ENCODE data around the gene APOL1. TPM values are rescaled to one million over a fixed set of nuclear protein-coding genes. Genes with fewer than 3 reads are reported as not detected.

Gene APOL1
- polyA plus RNA-seq, 1 of the 3 experiments (the other 2 are of a cell fraction) = 0.56 TPM

DNA sequence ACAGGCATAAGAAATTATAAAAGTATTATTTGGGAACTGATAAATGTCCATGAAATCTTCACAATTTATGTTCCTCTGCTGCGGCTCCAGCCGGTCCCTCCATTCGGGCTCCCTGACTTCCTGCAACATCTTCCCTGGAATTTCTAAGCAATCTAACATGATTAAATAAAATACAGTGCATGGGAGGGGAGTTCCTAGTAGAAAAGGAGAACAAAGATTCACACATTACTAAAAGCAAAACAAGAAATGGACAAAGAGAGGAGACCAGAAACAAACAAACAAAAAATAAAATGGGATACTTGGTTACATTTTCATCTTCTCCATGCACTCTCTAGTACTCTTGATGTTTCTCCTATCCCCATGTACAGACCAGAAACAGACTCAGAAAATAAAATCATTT is 42.7 kb upstream of the APOL1 start:
- TF ChIP-seq MEF2A (IDR thresholded peaks at IDR 0.05; ENCODE audit: borderline replicate concordance, low read depth) (no peak), EP300 (IDR thresholded peaks at IDR 0.05; ENCODE audit: borderline replicate concordance in 1 of 2, low read depth in 1 of 2, low read length in 1 of 2) (no peak), FOSL2 (IDR thresholded peaks at IDR 0.05; ENCODE audit: borderline replicate concordance, low read depth) (no peak), MXI1 (IDR thresholded peaks at IDR 0.05; ENCODE audit: low read depth, low read length) (no peak), JUND (IDR thresholded peaks at IDR 0.05) (no peak), RFX5 (IDR thresholded peaks at IDR 0.05; ENCODE audit: low read length) (no peak), TEAD4 (IDR thresholded peaks at IDR 0.05; ENCODE audit: borderline replicate concordance, insufficient read depth) (no peak)
- TF ChIP-seq, protein P1, sequence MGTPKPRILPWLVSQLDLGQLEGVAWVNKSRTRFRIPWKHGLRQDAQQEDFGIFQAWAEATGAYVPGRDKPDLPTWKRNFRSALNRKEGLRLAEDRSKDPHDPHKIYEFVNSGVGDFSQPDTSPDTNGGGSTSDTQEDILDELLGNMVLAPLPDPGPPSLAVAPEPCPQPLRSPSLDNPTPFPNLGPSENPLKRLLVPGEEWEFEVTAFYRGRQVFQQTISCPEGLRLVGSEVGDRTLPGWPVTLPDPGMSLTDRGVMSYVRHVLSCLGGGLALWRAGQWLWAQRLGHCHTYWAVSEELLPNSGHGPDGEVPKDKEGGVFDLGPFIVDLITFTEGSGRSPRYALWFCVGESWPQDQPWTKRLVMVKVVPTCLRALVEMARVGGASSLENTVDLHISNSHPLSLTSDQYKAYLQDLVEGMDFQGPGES (IDR thresholded peaks at IDR 0.05; ENCODE audit: low read depth, low read length) = no peak
- Histone ChIP-seq H3F3A (replicated peaks; ENCODE audit: insufficient read depth) (no peaks in the 10 kb centered on the region), H4K20me1 (ENCODE audit: insufficient read depth) (no peaks in the 10 kb centered on the region), H3K9ac (no peak overlapping the region), H3K79me2 (ENCODE audit: insufficient read depth) (no peaks in the 10 kb centered on the region), H3K4me1 (ENCODE audit: control insufficient read depth in 1 of 2, insufficient read depth in 2 of 2, low read depth in 1 of 2, low read length in 1 of 2) (no peaks in the 10 kb centered on the region), H3K27me3 (ENCODE audit: insufficient read depth) (peaks cover 14% of the 10 kb centered on the region; the same call in 1 of the 2 replicates), H3K4me2 (no peak overlapping the region), H3K9me3 (no peaks in the 10 kb centered on the region), H3K27ac (ENCODE audit: low read depth in 2 of 2, low read length in 1 of 2) (no peak overlapping the region), H2AFZ (ENCODE audit: low read depth) (no peak overlapping the region), H3K36me3 (replicated peaks in 1 of 2; ENCODE audit: control insufficient read depth in 1 of 2, insufficient read depth in 2 of 2, low read length in 1 of 2) (no peaks in the 10 kb centered on the region), H3K9me2 (no peaks in the 10 kb centered on the region), H3K4me3 (ENCODE audit: low read depth in 2 of 2, low read length in 1 of 2) (no peak overlapping the region)
- no peak for DNase-seq
- WGBS (ENCODE audit: low lambda C conversion rate) = 82% methylated on average over 3 of the region's 3 CpGs
- CTCF ChIA-PET = interaction anchor here (1.5 to 3.7 kb wide), 2 partner anchors 12 to 15 kb away, joined by 4 to 15 read pairs; no protein-coding TSS in a partner anchor
- POLR2A ChIA-PET = no interaction called here

DNA sequence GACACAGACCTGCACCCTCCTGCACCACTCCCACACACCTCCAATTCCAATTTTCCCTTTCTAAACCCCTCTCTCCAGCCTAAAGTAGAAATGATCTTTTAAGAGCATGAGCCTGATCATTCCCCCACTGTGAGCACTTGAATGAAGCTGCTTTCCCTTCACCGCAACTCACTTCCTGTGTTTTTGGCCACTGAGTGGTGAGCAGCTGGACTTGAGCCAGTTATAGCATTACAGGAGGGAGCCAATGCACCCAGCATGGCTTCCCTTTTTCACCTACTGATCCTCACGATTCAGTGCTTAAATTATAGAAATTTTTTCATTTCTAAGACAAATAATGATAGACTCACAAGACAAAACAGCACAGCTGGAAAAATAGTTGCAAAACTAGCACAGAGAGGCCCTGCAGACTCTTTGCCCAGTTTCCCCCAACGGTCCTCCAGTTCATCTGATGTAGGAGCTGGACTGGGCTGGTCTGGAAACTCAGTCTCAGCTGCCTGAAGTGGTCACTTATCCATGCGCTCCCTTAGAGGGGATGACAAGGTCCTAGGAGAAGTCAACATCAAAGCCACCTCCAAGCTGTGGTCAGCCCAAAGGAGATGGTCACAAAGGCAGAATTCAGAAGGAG is 41.6 kb upstream of the APOL1 start:
- TF ChIP-seq TCF12 (IDR thresholded peaks at IDR 0.05) (no peak), NFIC (IDR thresholded peaks at IDR 0.05; ENCODE audit: borderline replicate concordance) (no peak), GATA2 (CRISPR knock-in tag; IDR thresholded peaks at IDR 0.05) (no peak)

DNA sequence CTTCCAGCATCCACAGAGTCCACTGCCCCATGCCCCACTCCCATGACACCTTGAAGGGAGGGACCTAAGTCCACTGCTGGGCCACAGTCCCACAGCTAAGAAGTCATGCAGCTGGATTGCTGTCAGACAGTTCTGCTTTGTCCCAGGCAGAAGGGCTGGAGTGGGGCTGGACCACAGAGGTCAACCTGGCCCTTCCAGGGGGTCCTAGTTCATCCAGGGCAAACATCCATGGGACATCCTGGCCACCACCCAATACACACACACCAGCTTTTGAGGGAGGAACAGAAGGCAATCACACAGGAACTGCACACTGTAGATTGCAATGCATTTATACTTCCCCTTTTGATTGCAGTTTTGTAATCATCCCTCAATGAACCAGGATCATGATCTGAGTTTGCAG is 40.0 kb upstream of the APOL1 start:
- Histone ChIP-seq H3K4me3 (ENCODE audit: low read depth in 2 of 2, low read length in 1 of 2) (no peak overlapping the region), H3F3A (replicated peaks; ENCODE audit: insufficient read depth) (no peaks in the 10 kb centered on the region), H3K4me2 (no peak overlapping the region), H3K9me3 (no peaks in the 10 kb centered on the region), H3K9me2 (no peaks in the 10 kb centered on the region), H4K20me1 (ENCODE audit: insufficient read depth) (no peaks in the 10 kb centered on the region), H3K79me2 (ENCODE audit: insufficient read depth) (no peaks in the 10 kb centered on the region), H3K4me1 (ENCODE audit: control insufficient read depth in 1 of 2, insufficient read depth in 2 of 2, low read depth in 1 of 2, low read length in 1 of 2) (no peaks in the 10 kb centered on the region), H3K27ac (ENCODE audit: low read depth in 2 of 2, low read length in 1 of 2) (no peak overlapping the region), H3K9ac (no peak overlapping the region), H2AFZ (ENCODE audit: low read depth) (no peak overlapping the region), H3K27me3 (ENCODE audit: insufficient read depth) (peaks cover 21% of the 10 kb centered on the region; the same call in 1 of the 2 replicates), H3K36me3 (replicated peaks in 1 of 2; ENCODE audit: control insufficient read depth in 1 of 2, insufficient read depth in 2 of 2, low read length in 1 of 2) (no peaks in the 10 kb centered on the region)
- POLR2A ChIA-PET = no interaction called here
- CTCF ChIA-PET = interaction anchor here (3.7 kb wide), 1 partner anchor 18 kb away, joined by 15 read pairs; no protein-coding TSS in a partner anchor
- no peak for DNase-seq
- no peak for TF ChIP-seq YY1 (IDR thresholded peaks at IDR 0.05; ENCODE audit: low read depth)
- no peak for TF ChIP-seq NRF1 (IDR thresholded peaks at IDR 0.05; ENCODE audit: low read depth, low read length)
- no peak for TF ChIP-seq JUND (IDR thresholded peaks at IDR 0.05)
- TF ChIP-seq, protein P2, sequence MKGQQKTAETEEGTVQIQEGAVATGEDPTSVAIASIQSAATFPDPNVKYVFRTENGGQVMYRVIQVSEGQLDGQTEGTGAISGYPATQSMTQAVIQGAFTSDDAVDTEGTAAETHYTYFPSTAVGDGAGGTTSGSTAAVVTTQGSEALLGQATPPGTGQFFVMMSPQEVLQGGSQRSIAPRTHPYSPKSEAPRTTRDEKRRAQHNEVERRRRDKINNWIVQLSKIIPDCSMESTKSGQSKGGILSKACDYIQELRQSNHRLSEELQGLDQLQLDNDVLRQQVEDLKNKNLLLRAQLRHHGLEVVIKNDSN (IDR thresholded peaks at IDR 0.05; ENCODE audit: borderline replicate concordance, low read depth) = no peak
- TF ChIP-seq ELF1 (IDR thresholded peaks at IDR 0.05) = no peak

More for the DNA sequence above, 41.6 kb upstream of the APOL1 start:
- Histone ChIP-seq H3K9me2 (no peaks in the 10 kb centered on the region), H3K79me2 (ENCODE audit: insufficient read depth) (no peaks in the 10 kb centered on the region), H2AFZ (ENCODE audit: low read depth) (no peak overlapping the region), H3K27me3 (ENCODE audit: insufficient read depth) (peaks cover 21% of the 10 kb centered on the region; the same call in 1 of the 2 replicates), H4K20me1 (ENCODE audit: insufficient read depth) (no peaks in the 10 kb centered on the region), H3F3A (replicated peaks; ENCODE audit: insufficient read depth) (no peaks in the 10 kb centered on the region), H3K27ac (ENCODE audit: low read depth in 2 of 2, low read length in 1 of 2) (no peak overlapping the region), H3K4me2 (no peak overlapping the region), H3K4me3 (ENCODE audit: low read depth in 2 of 2, low read length in 1 of 2) (no peak overlapping the region), H3K9ac (no peak overlapping the region), H3K36me3 (replicated peaks in 1 of 2; ENCODE audit: control insufficient read depth in 1 of 2, insufficient read depth in 2 of 2, low read length in 1 of 2) (no peaks in the 10 kb centered on the region), H3K4me1 (ENCODE audit: control insufficient read depth in 1 of 2, insufficient read depth in 2 of 2, low read depth in 1 of 2, low read length in 1 of 2) (no peaks in the 10 kb centered on the region), H3K9me3 (no peaks in the 10 kb centered on the region)
- POLR2A ChIA-PET = no interaction called here
- whole genome bisulfite sequencing (ENCODE audit: low lambda C conversion rate) = 34% methylated on average over 3 of the region's 4 CpGs
- DNase-seq = no peak
- CTCF ChIA-PET = interaction anchor here (0.9 to 3.7 kb wide), 5 partner anchors 10 to 75 kb away, joined by 3 to 15 read pairs (median 5); no protein-coding TSS in a partner anchor
